ENCODE data around the gene TSPAN9. TPM values are rescaled to one million over a fixed set of nuclear protein-coding genes. Genes with fewer than 3 reads are reported as not detected.

Gene TSPAN9
- polyA plus RNA-seq, 3 donors, result 0.15 to 0.34 (median 0.25) TPM

DNA sequence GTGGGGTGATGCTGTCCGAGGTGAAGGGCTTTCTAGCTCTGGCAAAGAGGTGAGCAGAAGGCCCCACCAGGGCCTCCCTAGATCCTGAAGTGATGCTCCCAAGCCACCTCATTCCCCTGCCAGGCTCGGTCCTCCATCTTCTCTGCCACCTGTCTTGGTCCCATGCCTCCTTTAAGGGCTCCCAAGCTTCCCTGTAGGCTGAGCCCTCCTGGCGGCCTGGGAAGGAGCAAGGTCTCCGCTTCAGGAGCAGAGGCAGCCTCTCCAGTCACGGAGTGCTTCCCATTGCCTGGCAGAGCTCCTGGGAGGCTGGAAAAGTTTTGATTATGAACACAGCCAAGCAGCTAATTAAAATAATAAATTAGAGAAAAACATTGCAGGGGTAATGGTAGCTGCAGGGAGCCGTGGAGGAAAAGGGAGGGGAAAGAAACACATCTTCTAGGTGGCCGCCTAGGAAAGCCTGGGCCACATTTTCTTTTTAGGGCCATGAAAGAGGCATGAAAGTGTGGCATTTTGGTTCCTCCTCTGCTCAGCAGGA lies 253.9 kb downstream of the TSPAN9 start:
- Histone ChIP-seq H2AFZ (ENCODE audit: insufficient read depth, low read depth, low read length, poor library complexity, severe bottlenecking) (no peak overlapping the region), H3K4me2 (replicated peaks; ENCODE audit: extremely low read depth, low read length, poor library complexity, severe bottlenecking) (no peak overlapping the region), H3K27me3 (ENCODE audit: control insufficient read depth in 2 of 2, insufficient read depth in 2 of 2, low read length in 2 of 2) (peaks cover 0 to 2% of the 10 kb centered on the region in 2 donors), H4K20me1 (ENCODE audit: insufficient read depth, low read length) (no peaks in the 10 kb centered on the region), H3K9me3 (replicated peaks in 1 of 2; ENCODE audit: control insufficient read depth in 1 of 2, insufficient read depth in 1 of 2, low read length in 2 of 2) (no peaks in the 10 kb centered on the region), H3K4me3 (replicated peaks in 1 of 3; ENCODE audit: low read depth in 2 of 3, low read length in 3 of 3) (no peak overlapping the region), H3K79me2 (ENCODE audit: insufficient read depth, low read length) (no peaks in the 10 kb centered on the region), H3K36me3 (replicated peaks in 1 of 2; ENCODE audit: control insufficient read depth in 1 of 2, insufficient read depth in 2 of 2, low read length in 2 of 2) (no peaks in the 10 kb centered on the region), H3K4me1 (ENCODE audit: control insufficient read depth in 1 of 2, insufficient read depth in 2 of 2, low read length in 2 of 2) (no peaks in the 10 kb centered on the region), H3K27ac (ENCODE audit: low read depth in 1 of 2, low read length in 2 of 2) (no peak overlapping the region), H3K9ac (ENCODE audit: insufficient read depth, low read length, poor library complexity, severe bottlenecking) (no peak overlapping the region)
- H3K4me1 Mint-ChIP-seq, result no peaks in the 10 kb centered on the region
- peaks cover 3 to 8% (median 6%) of the 10 kb centered on the region in 3 donors for H3K27me3 Mint-ChIP-seq (ENCODE audit: low read depth in 3 of 3)
- no peaks in the 10 kb centered on the region for H3K36me3 Mint-ChIP-seq
- intact Hi-C loops (cut with micrococcal nuclease), result no loop called here
- H3K9me3 Mint-ChIP-seq, result peaks cover 0 to 4% (median 1%) of the 10 kb centered on the region in 7 donors
- DNase-seq, result no peak
- no peak overlapping the region for H3K27ac Mint-ChIP-seq
- TF ChIP-seq, protein P1, sequence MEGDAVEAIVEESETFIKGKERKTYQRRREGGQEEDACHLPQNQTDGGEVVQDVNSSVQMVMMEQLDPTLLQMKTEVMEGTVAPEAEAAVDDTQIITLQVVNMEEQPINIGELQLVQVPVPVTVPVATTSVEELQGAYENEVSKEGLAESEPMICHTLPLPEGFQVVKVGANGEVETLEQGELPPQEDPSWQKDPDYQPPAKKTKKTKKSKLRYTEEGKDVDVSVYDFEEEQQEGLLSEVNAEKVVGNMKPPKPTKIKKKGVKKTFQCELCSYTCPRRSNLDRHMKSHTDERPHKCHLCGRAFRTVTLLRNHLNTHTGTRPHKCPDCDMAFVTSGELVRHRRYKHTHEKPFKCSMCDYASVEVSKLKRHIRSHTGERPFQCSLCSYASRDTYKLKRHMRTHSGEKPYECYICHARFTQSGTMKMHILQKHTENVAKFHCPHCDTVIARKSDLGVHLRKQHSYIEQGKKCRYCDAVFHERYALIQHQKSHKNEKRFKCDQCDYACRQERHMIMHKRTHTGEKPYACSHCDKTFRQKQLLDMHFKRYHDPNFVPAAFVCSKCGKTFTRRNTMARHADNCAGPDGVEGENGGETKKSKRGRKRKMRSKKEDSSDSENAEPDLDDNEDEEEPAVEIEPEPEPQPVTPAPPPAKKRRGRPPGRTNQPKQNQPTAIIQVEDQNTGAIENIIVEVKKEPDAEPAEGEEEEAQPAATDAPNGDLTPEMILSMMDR (IDR thresholded peaks at IDR 0.05), result no peak
- H3K4me3 Mint-ChIP-seq, result no peak overlapping the region
- 85% methylated on average over 3 of the region's 7 CpGs for WGBS (ENCODE audit: insufficient coverage)

DNA sequence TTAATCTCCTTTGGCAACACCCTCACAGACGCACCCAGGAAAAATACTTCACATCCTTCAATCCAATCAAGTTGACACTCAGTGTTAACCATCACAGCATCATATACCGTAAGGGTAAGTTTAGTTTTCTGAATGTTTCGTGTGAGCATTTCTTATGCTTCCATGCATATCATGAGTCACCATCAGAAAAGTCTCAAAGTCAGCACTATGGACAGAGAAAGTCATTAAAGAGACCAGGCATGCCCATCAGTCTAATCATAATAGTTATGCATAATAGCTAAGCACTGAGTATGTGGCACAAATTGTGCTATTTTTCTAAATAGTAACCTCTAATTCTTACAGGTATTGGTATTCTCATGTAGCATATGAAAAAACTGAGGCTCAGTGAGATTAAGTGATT lies 255.0 kb downstream of the TSPAN9 start:
- TF ChIP-seq, protein P1 (IDR thresholded peaks at IDR 0.05), result no peak
- H3K4me3 Mint-ChIP-seq, result no peak overlapping the region
- no peaks in the 10 kb centered on the region for H3K36me3 Mint-ChIP-seq
- H3K27me3 ChIP-seq (ENCODE audit: control insufficient read depth in 2 of 2, insufficient read depth in 2 of 2, low read length in 2 of 2), result no peaks in the 10 kb centered on the region
- no peak overlapping the region for H3K27ac Mint-ChIP-seq
- no peak overlapping the region for H3K9ac ChIP-seq (ENCODE audit: insufficient read depth, low read length, poor library complexity, severe bottlenecking)
- H3K27me3 Mint-ChIP-seq (ENCODE audit: low read depth in 3 of 3), result peaks cover 0 to 12% (median 5%) of the 10 kb centered on the region in 3 donors
- no peak overlapping the region for H3K4me3 ChIP-seq (replicated peaks in 1 of 3; ENCODE audit: low read depth in 2 of 3, low read length in 3 of 3)
- no peak overlapping the region for H2AFZ ChIP-seq (ENCODE audit: insufficient read depth, low read depth, low read length, poor library complexity, severe bottlenecking)
- no peaks in the 10 kb centered on the region for H3K36me3 ChIP-seq (replicated peaks in 1 of 2; ENCODE audit: control insufficient read depth in 1 of 2, insufficient read depth in 2 of 2, low read length in 2 of 2)
- DNase-seq, result no peak
- H3K9me3 Mint-ChIP-seq, result peaks cover 0 to 4% (median 1%) of the 10 kb centered on the region in 7 donors
- no peak overlapping the region for H3K27ac ChIP-seq (ENCODE audit: low read depth in 1 of 2, low read length in 2 of 2)
- intact Hi-C loops (cut with micrococcal nuclease), result no loop called here
- WGBS (ENCODE audit: insufficient coverage), result no CpG with 5 or more reads among the region's 3 CpGs
- no peaks in the 10 kb centered on the region for H3K4me1 Mint-ChIP-seq
- no peaks in the 10 kb centered on the region for H3K79me2 ChIP-seq (ENCODE audit: insufficient read depth, low read length)
- H4K20me1 ChIP-seq (ENCODE audit: insufficient read depth, low read length), result no peaks in the 10 kb centered on the region
- H3K4me1 ChIP-seq (ENCODE audit: control insufficient read depth in 1 of 2, insufficient read depth in 2 of 2, low read length in 2 of 2), result no peaks in the 10 kb centered on the region
- H3K4me2 ChIP-seq (replicated peaks; ENCODE audit: extremely low read depth, low read length, poor library complexity, severe bottlenecking), result no peak overlapping the region
- H3K9me3 ChIP-seq (replicated peaks in 1 of 2; ENCODE audit: control insufficient read depth in 1 of 2, insufficient read depth in 1 of 2, low read length in 2 of 2), result no peaks in the 10 kb centered on the region
